ENCODE data around the gene WRNIP1.

- TF ChIP-seq CTCF (IDR thresholded peaks at IDR 0.05) = no peak
- TF ChIP-seq POLR2A (IDR thresholded peaks at IDR 0.05) = no peak
Measured at GRCh38 chr6:2729921-2730320, 35.3 kb upstream of the WRNIP1 start.
